GM19193 (cell line): ENCODE measurements around the gene CRB3.

Source experiments
- POLR2A ChIP-seq: IDR thresholded peaks from 4 replicates; pipeline ENCODE4 v1.6.1; 2011; ENCODE audit not compliant: insufficient read depth, insufficient read length; ENCODE audit errors: extremely low read depth

The CRB3 gene

DNA sequence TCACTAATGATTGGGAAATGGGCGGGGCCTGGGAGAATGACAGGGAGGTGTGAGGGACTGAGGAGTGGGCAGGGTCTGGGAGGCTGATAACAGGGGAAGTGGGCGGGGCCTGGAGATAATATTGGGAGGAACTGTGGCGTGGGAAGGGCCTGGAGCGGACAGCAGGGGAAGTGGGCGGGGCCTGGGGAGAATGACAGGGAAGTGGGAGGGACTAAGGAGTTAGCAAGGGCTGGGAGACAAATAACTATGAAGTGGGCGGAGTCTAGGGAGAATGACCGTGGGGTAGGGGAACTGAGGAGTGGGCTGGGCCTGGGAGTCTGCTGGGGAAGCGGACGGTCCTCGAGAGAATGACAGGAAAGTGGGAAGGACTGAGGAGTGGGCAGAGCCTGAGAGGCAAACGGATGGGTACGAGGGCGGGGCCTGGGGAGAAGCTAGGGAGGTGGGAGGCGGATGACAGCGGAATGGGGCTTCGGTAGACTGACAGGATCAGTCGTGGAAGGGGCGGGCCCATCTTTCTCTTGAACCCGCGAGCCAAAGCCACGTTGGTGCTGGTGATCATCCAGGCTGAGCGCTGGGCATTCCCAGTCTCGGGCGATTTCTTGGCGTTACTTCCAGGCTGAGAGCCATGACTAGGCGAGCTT is 52.1 kb downstream of the CRB3 start:
- TF ChIP-seq POLR2A: no peak
